HG03565 (cell line): Measurements from ENCODE around the gene KANSL2.

Experiments used
- ATAC-seq: cut with Tn5 transposase; IDR thresholded peaks from one replicate; pipeline ENCODE4 v1.9.1; 2021; ENCODE audit warnings: mild to moderate bottlenecking, moderate library complexity; ENCODE audit not compliant: unreplicated experiment

The KANSL2 gene

DNA sequence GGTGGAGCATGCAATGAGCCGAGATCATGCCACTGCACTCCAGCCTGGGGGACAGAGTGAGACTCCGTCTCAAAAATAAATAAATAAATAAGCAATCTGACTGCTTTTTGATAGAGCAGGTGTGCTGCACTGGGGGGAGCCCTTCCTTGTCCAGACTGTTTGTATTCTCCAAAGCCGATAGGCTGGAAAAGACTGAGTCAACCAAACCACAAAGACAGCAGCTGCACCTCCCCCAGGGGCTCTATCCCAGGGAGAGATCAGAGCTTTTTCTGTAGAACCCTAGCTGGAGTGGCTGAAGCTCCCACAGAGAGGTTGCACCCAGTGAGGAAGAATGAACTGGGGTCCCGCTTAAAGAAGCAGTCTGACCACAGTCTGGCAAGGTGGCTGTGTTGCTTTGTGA, 66.4 kb downstream of the KANSL2 start:
- no peak for ATAC-seq

DNA sequence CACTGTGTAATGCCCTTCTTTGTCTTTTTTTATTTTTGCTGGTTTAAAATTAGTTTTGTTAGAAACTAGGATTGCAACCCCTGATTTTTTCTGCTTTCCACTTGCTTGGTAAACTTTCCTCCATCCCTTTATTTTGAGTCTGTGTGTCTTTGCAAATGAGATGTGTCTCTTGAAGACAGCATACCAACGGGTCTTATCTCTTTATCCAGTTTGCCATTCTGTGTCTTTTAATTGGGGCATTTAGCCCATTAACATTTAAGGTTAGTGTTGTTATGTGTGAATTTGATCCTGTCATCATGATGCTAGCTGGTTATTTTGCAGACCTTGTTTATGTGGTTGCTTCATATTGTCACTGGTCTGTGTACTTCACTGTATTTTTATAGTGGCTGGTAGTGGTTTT, 68.7 kb downstream of the KANSL2 start:
- ATAC-seq, result no peak
